MM.1S (cell line): ENCODE data around the gene MIPEP.

ENCODE experiments used
- CTCF ChIP-seq: fragments of 300-600 bp; sonication (generic); IDR thresholded peaks from 2 replicates; pipeline ENCODE4 v1.5.1; 2016; ENCODE audit warnings: antibody characterized with exemption, low read length, mixed read lengths
- EZH2 ChIP-seq: fragments of 300-600 bp; sonication (generic); optimal IDR thresholded peaks from 2 replicates; pipeline ENCODE3; 2017; ENCODE audit warnings: low read depth, mild to moderate bottlenecking, antibody characterized with exemption, low read length, mixed read lengths
- EZH2phosphoT487 ChIP-seq: fragments of 300-600 bp; sonication (generic); IDR thresholded peaks from 2 replicates; pipeline ENCODE4 v1.6.1; 2018; ENCODE audit warnings: antibody characterized with exemption, low read length

- TF ChIP-seq CTCF (no peak), EZH2 (no peak), EZH2phosphoT487 (no peak)
Measured at GRCh38 chr13:23796551-23796950, 92.6 kb downstream of the MIPEP start.
